GM19438 (cell line): ENCODE results near the gene TRIM8.

ENCODE experiments used
- ATAC-seq: cut with Tn5 transposase; IDR thresholded peaks from one replicate; pipeline ENCODE4 v1.9.1; 2021; ENCODE audit warnings: low read depth; ENCODE audit not compliant: unreplicated experiment

TRIM8 gene

GRCh38 chr10:102631525-102632393 is 12.5 kb upstream of the TRIM8 start:
- no peak for ATAC-seq

DNA sequence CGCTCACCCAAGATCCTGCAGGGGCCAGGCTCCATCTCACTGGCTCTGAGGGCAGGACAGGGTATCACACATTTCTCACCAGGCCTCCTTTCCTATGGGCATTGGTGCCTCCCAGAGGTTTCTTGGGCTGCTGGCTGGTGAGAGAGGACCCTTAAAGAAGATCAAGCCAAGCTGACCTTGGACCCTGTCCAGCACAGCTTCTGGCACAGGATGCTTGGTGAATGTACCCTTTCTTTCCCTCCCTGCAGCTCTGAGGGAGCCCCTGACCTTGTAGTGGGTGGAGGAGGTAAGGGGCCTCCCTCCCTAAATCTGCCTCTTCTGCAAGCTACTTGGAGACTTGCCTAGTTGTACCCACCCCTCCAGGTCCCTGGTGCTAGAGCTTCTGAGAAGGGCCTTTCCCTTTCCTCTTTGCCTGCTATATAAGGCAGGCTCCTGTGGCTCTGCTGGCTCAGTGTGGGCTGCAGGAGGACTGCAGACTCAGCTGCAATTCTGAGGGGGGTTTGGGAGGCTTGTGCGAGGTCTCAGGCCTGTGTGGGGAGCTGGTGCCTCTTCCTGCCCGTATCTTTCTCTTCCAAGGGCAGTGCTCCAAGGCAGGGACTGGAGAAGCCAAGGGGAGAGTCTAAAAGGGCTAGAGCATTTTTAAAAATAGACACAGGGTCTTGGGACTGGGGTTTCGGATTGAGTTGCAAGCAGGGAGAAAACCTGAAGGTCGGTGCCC is 11.7 kb upstream of the TRIM8 start:
- no peak for ATAC-seq

DNA sequence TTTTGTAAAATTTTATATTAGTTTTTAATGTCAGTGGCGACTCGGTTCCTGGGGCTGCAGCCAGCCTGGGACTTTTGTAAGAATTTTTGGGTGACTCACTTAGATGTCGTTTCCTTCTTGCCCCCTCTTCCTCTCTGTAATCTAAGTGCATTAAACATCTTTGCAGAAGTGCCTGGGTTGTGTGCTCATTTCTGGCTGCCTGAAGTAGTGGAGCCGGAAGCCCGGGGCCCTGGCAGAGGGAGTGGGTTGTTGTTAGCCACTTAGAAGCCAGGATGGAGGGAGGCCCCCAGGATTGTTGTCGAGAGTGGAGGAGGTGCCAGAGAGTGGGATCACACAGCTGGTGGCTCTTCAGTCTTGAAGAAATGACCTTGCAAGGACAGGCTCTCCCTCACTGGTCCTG is 11.0 kb upstream of the TRIM8 start:
- no peak for ATAC-seq

- ATAC-seq = no peak
Observed at GRCh38 chr10:102633848-102634247, 10.4 kb upstream of the TRIM8 start.

DNA sequence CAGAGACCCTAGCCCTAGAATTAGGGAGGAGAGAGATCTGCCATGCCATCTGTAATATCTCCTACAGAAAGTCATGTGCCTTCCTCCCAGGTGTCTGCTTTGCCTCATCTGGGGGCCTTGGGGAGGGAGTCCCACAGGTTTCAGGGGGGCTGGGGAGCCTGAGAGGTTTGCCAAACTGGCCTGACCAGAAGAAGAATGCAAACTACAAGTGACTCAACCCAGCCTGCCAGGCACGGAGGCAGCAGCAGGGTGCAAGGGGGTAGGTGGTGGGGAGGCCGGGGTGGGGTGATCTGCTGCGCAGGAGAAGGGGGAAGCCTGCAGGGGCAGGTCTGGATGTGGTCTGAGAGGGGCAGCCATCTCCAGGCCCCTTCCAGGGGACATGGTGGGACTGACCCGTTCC is 9.6 kb upstream of the TRIM8 start:
- ATAC-seq = no peak

DNA sequence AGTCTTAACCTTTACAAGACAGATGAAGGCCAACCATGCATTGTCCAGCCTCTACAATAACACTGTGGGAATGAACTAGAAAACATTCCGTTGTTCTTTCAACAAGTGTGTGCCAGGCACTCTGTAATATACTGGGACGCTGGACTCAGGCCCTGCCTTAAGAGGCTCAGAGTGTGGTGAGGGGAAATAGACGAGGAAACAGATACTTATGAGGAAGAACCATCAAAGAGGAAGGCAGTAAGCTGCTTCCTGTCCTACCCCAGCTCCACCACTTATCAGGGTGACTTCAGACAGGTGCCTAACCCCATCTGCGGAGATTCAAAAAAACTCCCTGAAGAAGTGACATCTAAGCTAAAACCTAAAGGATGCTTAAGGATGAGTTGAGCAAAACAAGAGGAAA is 8.9 kb upstream of the TRIM8 start:
- no peak for ATAC-seq

DNA sequence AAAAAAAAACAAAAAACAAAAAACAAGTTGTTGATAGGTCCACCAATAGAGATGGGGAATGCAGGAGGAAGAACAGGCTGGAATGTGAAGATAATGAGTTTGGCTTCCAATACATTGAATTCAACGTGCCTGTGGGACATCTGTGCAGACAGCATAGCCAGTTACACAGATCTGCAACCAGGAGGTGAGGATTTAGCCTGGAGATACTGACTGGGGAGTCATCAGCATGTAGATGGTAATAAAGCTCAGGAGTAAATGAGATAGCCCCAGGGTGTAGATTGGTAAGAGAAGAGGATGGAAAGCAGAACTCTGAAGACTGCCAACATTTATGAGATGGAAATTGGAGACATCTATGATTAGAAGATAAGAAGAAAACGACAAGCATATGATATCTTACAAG is 4.7 kb upstream of the TRIM8 start:
- no peak for ATAC-seq

- ATAC-seq = no peak
Observed at GRCh38 chr10:102641402-102641801, 2.9 kb upstream of the TRIM8 start.

DNA sequence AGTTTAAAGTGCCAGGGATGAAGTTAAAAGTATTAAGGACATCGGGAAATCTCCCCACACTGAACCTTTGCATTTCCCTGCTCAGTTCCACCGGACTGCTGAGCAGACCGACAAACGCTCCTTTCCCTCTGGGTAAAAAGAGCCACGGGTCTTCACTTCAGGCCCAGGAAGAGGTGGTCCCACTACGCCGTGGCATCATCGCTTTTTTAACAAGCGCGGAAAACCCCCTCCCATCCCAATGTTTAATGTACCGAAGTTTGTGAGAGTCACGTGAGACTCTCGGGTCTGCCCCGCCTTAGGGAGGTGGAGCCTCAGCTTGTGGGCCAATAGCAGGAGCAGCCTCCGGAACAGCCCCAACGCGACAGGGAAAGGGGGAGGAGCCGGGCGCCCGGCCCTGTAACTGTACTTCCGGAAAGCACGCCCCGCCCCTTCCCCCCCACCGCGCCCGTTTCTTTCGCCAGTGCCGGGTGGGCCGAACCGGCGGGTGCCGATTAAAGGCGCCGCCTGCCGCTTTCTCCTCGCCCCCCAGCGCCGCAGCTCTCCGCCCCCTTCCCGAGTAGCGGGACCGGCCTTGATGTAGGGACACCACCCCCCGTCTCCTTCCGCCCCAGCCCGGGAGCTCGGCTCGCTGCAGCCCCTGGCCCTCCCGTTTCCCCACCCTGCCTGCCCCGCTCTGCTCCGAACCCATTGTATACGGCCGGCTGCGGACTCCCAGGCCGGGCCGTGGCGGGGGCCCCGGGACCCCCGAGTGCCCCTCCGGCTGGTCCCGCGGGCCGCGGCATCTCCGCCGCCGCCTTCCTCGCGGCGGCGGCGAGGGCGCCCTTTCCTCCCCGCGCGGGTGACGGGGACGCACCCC is 2.2 kb upstream of the TRIM8 start:
- ATAC-seq = peak; percentile 33

DNA sequence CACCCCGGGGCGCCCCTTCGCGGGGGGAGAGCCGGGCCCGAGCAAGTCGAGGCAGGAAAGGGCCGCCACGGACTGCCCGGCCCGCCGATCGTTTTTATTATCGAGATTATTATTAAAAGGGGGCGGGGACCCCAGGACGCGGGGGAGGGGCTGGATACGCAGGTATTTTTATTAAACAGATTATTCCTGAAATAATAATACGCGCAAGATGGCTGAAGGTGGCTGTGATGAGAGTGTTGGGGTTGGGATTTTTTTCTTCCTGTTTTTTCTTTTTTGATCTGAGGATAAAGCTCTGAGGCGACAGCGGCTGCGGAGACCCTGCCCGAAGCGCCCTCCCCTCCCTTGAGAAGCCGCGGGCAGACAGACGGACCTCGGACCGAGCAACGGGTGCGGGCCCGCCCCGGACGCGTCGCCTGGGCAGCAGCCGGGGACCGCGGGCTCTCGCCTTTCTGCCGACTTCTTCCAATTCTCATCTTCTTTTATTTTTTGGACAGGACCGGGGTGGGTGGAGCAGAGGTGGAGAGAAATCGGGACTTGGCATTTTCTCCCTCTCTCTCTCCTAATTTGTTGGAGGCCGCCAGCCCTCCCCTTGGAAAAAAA is 1.4 kb upstream of the TRIM8 start:
- ATAC-seq = no peak

GRCh38 chr10:102643336-102644065 is 778 bp upstream of the TRIM8 start:
- no peak for ATAC-seq

GRCh38 chr10:102644646-102645387 is 538 bp downstream of the TRIM8 start:
- no peak for ATAC-seq

DNA sequence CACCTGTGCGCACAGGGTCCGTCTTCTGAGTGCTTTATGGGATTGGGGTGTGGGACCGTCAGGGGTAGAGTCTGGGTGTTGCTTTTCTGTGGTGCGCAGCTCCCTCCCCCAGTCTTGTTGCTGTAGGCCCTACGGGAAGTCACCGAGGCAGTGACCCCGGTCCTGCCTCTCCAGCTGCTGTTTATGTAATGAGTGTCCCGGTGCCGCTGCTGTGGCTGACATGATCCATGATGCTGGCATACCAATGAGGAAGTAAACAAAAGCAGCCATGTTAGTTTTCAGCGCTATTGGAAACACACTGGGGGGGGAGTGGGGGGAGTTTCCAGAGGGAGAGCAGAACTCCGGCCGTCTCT is 1.1 kb downstream of the TRIM8 start:
- no peak for ATAC-seq

DNA sequence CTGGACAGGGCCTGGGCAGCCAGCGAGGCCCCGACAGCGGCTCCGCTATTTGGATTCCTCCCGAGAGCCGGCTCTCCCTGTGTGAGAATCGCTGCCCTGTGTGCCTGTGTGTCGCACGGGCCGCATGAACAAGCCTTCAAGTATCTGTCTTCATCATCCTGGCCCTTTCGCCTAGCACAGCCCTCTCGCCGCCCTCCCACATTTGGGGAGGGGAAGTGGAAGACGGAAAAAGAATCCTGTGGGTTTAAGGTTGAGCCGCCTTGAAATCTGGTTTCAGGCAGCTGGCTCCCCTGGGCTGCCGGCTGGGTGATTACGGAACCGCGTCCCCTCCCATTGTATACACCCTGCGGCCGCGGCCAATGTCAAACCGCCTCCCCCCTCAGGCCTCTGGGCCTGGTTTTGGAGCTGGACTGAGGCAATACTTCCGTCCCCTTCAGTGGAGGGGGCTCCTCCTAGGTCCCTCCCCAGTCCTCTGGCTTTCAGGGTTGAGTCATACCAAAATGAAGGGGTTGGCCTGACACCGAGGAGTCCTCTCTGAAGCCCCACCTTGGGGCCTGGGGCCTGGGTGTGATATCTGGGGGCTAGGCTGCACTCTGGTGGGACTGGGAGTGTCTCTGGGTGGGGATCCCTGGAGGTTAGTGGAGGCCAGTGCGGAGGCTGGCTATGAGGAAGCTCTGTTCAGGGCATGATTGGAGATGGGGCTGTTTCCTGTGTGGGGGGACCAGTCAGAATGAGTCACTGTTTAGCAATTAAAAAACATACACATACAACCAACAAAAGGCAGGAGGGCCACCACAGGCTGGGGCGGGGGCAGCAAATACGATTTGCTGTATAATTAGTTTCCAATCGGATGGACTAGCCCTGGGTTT is 1.7 kb downstream of the TRIM8 start:
- ATAC-seq = peak; percentile 32

DNA sequence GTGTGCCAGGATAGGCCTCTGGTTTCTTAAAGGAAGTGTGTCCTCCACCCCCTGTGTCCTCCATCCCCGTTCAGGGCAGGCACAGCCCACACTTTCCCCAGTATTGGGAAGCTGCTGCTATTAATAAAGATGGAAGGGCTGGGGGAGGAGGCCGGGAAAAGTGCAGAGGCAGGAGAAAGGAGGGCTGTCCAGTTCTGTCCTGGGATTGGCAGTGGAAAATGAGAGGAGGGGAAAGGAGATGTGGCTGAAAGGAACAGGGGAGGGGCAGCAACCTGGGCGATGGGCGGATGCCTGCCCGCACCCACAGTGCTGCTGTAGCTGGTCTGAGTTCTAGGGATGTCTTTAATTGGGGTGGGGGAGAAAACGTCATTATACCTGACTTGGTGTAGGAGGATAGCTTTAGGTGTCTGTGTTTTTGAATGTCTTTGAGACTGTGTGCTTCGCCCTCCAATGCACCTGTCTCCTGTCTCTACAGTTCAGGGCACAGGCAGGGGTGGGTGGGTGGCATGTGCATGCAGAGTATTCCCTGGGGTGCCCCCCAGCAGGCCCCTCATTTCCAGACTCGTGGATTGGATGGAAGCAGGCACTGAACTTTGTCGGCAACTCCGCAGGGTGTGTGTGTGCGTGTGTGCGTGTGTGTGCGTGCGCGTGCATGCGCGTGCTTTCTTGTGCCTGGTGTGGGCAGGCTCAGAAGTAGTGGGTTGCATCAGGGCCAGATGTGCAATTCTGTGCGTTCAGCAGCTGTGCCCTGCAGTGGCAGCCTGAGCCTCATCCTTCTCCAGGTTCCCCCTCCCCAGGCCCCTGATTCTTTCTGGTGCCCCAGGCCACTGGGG is 2.5 kb downstream of the TRIM8 start:
- no peak for ATAC-seq

GRCh38 chr10:102647443-102648268 is 3.4 kb downstream of the TRIM8 start:
- ATAC-seq = no peak
